ENCODE data around the gene CHD1.

DNA sequence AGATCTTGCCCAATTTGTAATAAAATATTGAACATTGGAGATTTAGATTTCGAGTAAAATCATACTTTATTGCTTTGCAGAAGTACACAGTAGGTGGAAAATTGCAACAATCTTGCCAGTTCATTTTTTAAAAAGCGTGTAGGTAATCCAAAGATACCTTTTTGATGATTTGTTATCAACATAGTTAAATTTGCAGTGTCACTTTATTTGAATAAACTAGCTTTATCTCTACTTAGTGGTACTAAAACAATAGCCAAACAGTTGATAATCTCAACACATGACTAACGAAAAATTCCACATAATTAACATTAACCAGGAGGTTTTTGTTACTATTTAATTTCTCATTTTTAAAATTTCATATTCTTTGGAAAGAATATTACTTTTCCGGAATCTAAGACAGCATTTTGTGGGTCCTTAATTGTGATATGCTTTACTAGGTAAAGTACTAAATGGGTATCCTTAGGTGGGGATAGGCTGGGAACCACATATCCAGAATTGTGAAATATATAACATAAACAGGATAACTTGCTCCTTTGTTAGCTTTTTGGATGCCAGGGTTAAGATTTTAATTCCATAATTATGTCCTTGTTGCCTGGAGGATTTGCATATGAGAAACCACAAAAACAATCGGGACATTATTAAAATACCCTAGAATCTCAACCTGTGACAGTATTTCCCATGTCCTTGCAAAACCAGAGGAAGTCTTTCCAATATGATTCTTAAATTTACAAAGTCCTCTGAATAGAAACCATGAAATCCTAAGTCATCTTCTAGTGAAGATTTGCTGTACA is 2.4 kb upstream of the CHD1 start:
- TF ChIP-seq, protein P1, sequence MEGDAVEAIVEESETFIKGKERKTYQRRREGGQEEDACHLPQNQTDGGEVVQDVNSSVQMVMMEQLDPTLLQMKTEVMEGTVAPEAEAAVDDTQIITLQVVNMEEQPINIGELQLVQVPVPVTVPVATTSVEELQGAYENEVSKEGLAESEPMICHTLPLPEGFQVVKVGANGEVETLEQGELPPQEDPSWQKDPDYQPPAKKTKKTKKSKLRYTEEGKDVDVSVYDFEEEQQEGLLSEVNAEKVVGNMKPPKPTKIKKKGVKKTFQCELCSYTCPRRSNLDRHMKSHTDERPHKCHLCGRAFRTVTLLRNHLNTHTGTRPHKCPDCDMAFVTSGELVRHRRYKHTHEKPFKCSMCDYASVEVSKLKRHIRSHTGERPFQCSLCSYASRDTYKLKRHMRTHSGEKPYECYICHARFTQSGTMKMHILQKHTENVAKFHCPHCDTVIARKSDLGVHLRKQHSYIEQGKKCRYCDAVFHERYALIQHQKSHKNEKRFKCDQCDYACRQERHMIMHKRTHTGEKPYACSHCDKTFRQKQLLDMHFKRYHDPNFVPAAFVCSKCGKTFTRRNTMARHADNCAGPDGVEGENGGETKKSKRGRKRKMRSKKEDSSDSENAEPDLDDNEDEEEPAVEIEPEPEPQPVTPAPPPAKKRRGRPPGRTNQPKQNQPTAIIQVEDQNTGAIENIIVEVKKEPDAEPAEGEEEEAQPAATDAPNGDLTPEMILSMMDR (conservative IDR thresholded peaks at IDR 0.05; ENCODE audit: low read length) = no peak
- TF ChIP-seq EZH2phosphoT487 (IDR thresholded peaks at IDR 0.05; ENCODE audit: borderline replicate concordance) = no peak
